Astrocyte of the spinal cord (primary cell): ENCODE measurements around the gene CLDN19.
A peak's percentile ranks its signal among the peaks of the same experiment; 100 is the strongest.

ENCODE experiments used
- DNase-seq: peaks from one replicate; pipeline ENCODE4 v3.0.0; 2011; ENCODE audit warnings: low read depth, low spot score
- H3K4me3 ChIP-seq: 2 replicates; pipeline ENCODE4 v1.5.1; 2011; ENCODE audit warnings: low read depth, mild to moderate bottlenecking, low read length, moderate library complexity
- CTCF ChIP-seq: IDR thresholded peaks from 2 replicates; pipeline ENCODE4 v1.5.1; 2012; ENCODE audit warnings: low read depth, mild to moderate bottlenecking, low read length, inconsistent platforms
- in situ Hi-C: cut with HindIII; loops from 2 replicates; pipeline ENCODE4 v1.10.0; 2017; ENCODE audit warnings: low sequenced_read_pairs

The CLDN19 gene

GRCh38 chr1:42761567-42761966, 21.5 kb upstream of the CLDN19 start:
- in situ Hi-C loops = no loop called here
- TF ChIP-seq CTCF = no peak
- no peak overlapping the region for H3K4me3 ChIP-seq
- DNase-seq = no peak

GRCh38 chr1:42759114-42759513, 19.1 kb upstream of the CLDN19 start:
- in situ Hi-C loops = no loop called here
- TF ChIP-seq CTCF = peak; percentile 12
- no peak for DNase-seq
- no peak overlapping the region for H3K4me3 ChIP-seq

GRCh38 chr1:42758641-42759040, 18.6 kb upstream of the CLDN19 start:
- no peak for TF ChIP-seq CTCF
- DNase-seq = no peak
- in situ Hi-C loops = no loop called here
- no peak overlapping the region for H3K4me3 ChIP-seq

GRCh38 chr1:42757892-42758275, 17.8 kb upstream of the CLDN19 start:
- no peak for DNase-seq
- no peak overlapping the region for H3K4me3 ChIP-seq
- in situ Hi-C loops = no loop called here

GRCh38 chr1:42756956-42757891, 17.2 kb upstream of the CLDN19 start:
- in situ Hi-C loops = no loop called here
- peak; percentile 69 for TF ChIP-seq CTCF
- peak; percentile 69 for DNase-seq
- no peak overlapping the region for H3K4me3 ChIP-seq

More at GRCh38 chr1:42757892-42758275, 17.8 kb upstream of the CLDN19 start:
- no peak for TF ChIP-seq CTCF

GRCh38 chr1:42753070-42753469, 13.0 kb upstream of the CLDN19 start:
- in situ Hi-C loops = no loop called here
- no peak overlapping the region for H3K4me3 ChIP-seq
- peak; percentile 28 for DNase-seq
- TF ChIP-seq CTCF = no peak
